Activated CD4-positive, alpha-beta T cell treated with anti-CD3 and anti-CD28 coated beads, Interleukin-10, Interleukin-2, amounts not matched to agents 100 ng/mL and 50 ng/mL, durations not matched to agents 16 hours and 8 hours (primary cell): ENCODE results near the gene ADPGK.

Experiments used
- DNase-seq: peaks from one replicate; pipeline ENCODE4 v3.0.0-alpha.2; 2020

The ADPGK gene

DNA sequence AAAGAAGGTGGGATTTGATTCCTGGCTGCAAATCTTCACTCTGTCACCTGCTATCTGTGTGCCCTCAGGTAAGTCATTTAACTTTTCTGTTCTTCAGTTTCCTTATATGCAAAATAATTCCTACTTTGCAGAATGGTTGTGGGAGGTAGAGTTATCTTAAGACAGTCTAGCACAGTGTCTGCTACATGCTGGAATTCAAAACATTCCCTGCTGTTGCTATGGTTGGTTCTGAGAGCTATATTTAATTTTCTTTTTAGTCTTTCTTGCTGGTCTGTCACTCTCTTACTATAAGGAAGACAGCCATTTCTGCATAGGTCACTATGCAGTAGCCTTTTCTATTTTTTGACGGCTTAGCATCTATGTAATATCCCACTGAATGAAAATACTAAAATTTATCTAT is 4.0 kb upstream of the ADPGK start:
- no peak for DNase-seq

DNA sequence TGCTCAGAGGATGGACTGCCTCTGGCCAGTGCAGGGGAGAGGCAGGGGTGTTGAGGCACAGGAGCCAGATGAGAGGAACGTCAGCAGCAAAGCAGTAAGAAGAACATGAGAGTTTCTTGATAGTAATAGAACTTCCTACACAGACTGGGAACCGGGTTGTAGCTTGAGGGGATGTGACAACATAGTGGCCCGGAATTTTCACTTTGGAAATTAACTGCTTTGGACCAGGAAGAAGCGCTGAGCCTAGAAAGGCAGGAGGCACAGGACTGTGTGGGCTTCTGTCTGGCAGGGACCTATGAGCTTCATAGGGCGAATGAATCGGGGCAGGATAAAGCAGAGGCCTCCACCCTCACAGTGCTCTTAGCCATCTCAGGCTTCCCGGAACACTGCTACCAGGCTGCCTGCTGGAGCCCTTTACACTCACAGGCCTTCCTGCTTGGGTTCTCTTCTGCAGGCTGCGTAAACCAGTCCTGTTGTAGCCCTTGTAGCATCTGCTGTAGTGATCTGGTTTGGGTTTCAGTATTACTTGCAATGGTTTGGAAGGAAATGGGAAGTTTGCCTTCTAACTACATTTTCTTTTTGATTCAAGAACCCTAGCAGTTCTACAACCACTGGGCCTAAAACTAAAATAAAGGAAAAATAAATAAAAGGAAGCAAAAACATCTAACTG is 3.3 kb upstream of the ADPGK start:
- DNase-seq = peak; percentile 73

GRCh38 chr15:72786242-72786641 is 2.7 kb upstream of the ADPGK start:
- no peak for DNase-seq

DNA sequence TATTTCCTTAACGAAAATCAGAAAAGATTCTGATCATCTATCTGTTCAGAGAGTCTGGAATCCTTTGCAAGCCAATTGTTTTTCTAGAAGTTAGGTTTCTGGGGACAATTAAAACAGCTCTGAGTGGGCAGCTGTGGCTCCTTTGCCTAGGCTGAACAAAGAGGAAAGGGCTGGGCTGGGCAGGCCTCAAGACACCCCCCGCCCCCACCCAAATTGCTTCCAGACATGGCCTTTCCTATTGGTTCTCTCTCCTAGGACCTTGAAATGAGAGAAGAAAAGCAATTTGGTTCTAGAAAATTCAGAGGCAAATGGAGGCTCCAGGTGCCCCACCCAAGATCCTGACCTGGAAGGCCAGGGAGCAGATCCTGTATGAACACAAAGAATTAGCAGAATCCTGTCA is 2.3 kb upstream of the ADPGK start:
- no peak for DNase-seq

DNA sequence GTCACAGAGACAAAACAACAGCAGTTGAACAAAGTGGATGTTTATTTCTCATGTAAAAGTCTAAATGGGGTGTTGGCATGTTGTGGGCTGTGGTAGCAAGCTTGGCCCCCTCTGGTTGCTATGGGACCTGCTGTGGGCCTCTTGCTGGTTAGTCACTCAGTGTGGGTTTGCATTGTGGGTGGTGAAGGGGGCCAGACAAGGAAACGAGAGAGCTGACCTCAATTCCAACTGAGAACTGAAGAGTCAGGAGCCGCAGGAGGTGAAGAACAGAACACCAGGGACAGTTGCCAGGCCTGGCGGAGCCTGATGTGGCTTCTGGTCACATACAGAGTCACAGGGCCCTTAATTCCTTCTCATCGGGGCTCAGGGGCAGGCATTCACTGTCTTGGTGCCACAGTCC is 1.9 kb upstream of the ADPGK start:
- DNase-seq = peak; percentile 86

DNA sequence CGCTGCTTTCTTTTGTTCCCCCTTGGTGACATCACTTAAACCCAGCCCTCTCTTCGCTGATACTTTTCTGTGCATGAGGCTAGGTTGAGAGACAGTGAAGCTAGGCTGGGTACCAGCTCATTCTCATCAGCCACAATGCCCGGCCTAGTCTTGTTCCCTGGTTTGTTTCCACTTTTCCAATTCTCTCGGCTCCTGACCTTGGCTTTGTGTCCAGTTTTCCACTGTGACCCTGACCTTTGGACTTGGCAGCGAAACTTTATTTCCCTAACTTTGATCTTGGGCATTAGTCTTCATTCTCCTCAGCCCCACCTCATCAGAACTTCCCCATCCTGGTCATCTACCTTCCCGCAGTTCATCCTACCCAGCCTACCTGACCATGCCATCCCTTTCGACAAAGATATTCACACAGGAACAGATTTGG is 908 bp upstream of the ADPGK start:
- no peak for DNase-seq

DNA sequence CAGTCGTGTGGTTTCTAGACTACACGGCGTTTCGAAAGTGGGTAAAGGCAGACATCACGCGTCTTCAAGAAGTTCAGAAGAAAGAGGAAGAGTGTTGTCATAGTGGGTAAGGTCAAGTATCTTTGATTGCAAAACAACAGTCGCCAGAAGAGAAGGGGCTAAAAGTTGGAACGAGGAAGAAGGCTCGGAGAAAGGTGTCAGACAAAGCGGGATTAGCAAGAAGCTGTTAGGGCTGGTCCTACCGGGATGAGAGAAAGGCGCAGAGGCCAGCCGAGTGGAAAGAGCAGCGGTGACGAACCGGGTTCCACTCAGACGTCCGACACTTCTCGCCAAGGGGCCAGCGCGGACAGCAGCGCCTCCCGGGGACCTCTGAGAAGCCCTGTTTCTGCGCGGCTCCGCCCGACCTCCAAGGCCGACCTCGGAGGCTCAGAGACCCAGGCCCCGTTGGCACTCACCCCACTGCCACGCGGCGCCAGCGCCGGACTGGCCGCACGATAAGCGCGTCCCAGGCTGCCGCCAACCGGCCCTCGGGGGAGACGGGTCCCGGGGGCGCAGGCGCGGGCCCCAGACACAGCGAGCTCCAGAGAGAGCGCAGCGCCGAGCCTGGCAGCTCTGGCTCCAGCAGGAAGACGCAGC is 436 bp downstream of the ADPGK start:
- peak; percentile 69 for DNase-seq

GRCh38 chr15:72782274-72783003 is 1.1 kb downstream of the ADPGK start:
- peak; percentile 30 for DNase-seq

DNA sequence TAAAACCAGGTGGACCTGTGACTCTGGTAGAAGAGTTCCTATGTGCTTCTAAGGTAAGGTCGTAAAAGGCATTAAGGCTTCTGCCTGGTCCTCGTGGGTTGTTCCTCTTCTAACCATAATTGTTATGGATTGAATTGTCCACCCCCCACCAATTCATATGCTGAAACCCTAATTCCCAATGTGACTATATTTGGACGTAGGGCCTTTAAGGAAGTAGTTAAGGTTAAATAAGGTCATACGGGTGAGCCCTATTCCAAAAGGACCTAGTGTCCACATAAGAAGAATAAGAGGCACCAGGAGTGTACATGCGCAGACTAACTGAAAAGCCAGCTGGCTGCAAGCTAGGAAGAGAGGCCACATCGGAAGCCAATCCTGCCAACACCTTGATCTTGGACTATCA is 1.9 kb downstream of the ADPGK start:
- no peak for DNase-seq

GRCh38 chr15:72778796-72779195 is 4.8 kb downstream of the ADPGK start:
- DNase-seq = no peak

GRCh38 chr15:72774696-72775383 is 8.7 kb downstream of the ADPGK start:
- DNase-seq = no peak

DNA sequence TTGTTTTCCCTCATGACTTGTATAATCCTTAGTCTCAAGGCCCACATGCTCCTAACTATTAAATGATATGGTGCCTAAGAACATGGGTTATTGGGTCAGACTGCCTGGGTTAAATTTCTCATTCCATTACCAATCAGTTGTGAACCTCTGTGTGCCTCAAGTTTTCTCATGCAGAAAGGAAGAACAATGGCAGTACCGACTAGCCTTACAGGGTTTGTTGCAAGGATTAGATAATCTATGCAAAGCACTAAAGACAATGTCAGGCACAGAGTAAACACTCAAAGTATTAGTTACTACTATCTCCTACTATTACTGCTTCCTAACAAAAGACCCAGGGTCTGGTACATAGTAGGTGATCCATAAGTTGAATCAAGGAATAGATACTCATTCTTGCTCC is 12.2 kb downstream of the ADPGK start:
- DNase-seq = no peak

DNA sequence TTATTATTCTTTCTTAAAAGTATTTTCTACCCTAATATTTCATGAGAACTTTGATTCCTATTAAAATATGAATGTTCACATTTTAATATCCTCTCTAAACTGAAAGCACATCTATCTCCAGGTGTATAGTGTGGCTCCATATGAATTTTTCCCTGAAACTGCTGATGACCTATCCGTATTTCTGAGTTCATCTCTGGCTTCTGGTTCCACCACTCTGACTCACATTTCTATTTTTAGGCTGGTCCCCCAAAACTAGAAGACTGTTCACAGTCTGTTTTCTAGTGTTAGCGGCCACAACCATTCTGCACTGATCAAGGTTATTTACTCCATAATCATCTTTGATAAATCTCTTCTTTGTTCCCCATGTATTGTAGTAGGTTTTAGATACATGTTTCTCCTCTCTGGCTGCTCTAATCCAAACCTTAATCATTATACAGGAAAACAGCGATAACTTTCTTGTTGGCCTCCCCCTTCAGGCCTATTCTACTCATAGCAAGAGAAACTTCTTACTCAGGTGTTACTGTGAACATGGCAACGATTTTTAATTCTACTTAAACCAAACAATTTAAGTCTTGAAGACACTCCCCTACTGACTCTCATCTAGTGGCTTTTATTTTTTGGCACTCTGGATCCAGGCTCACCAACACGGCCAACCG is 12.8 kb downstream of the ADPGK start:
- DNase-seq = peak; percentile 65

DNA sequence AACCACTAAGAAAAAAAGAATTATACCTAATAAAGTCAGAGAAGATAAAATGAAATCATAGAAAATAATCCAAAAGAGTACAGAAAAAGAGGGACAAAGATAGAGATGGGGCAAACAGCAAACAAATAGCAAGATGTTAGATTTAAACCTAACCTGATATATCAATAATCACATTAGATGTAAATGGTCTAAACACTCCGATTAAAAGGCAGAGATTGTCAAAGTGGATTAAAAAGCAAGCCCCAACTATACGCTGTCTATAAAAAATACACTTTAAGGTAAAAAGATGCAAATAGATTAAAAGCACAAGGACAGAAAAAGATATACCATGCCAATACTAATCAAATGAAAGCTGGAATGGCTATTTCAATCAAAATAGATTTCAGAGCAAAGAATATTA is 16.8 kb downstream of the ADPGK start:
- no peak for DNase-seq

GRCh38 chr15:72766025-72766424 is 17.5 kb downstream of the ADPGK start:
- no peak for DNase-seq

GRCh38 chr15:72764656-72765055 is 18.9 kb downstream of the ADPGK start:
- DNase-seq = no peak

GRCh38 chr15:72760590-72761260 is 22.8 kb downstream of the ADPGK start:
- no peak for DNase-seq

DNA sequence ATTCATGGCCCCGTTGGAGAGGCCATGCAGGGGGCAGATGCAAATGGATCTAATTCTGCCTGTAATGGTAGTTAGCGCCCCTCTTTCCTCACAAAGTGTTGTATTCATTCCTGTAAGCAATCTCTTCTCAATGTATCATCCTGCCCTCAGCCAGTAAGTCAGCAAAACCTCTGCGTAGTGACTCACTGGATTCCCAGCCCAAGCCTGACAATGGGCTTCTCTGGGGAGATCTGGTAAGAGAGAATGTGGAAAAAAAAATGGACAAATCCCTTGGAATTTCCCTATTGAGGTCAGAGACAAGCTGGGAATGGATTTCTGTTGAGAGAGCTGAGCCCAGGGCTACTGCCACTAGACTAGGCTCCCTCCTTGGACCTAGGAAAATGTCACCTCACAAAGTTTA is 25.4 kb downstream of the ADPGK start:
- no peak for DNase-seq

DNA sequence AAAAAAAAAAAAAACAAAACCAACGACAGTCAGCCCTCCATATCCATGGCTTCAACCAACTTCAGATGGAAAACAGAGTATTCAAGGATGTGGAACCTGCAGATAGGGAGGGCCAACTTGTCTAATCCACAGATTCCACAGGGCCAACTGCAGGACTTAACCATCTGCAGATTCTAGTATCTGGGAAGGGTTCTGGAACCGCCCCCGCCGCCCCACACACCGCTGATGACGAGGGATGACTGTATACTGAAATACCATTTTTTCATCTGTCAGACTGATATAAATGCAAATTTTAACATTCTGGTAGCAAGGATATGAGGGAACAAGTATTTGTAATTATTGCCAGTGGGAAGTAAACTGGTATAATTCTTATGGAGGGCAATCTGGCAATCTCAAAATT is 29.5 kb downstream of the ADPGK start:
- DNase-seq = no peak

DNA sequence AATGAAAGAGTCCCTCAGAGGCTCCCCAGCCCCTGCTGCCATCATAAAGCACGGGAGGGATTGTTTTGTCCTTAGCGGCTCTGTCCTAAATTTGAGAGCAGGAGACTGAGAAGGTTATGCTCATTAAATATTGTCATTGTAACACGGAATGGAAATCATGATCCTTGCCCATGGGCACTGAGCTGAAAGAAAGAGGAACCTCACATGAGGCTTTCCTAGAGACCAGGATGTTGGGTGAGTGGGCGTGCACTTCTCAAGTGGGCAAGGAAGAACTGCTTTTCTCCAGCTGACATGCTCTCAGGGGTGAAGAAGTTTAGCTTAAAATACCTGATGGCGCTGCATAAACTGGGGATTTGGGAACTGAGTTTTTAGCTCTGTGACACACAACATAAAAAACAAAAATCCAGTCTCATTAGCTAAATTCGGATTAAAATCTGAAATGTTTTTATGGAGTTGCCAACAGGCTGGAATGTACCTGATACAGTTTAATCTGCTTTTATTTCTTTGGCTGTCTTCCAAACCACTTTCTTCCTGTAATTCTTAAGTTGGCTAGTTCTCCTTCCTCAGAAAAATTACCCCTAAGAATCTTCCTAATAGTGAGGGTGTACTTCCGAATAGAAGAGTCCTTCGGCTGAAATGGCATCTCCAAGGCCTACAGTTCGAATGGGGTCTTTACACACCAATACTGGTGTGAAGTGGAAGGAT is 31.7 kb downstream of the ADPGK start:
- DNase-seq = no peak

DNA sequence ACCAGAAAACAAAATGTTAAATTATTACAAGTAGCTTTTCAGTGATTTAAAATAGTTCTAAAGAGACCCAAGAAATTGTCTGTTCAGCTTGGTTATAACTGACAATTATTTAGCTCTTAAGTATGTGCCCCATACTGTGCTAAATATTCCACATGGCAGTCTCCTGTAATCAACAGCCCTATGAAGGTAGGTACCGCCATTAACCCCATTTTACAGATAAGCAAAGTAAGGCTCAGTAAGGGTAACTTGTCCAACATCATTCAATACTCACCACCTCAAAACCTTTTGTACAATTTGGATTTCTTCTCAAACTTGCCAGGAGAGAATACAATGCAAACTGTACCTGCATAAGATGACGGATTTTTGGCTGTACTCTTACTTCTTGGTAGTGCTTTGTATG is 33.9 kb downstream of the ADPGK start:
- no peak for DNase-seq

DNA sequence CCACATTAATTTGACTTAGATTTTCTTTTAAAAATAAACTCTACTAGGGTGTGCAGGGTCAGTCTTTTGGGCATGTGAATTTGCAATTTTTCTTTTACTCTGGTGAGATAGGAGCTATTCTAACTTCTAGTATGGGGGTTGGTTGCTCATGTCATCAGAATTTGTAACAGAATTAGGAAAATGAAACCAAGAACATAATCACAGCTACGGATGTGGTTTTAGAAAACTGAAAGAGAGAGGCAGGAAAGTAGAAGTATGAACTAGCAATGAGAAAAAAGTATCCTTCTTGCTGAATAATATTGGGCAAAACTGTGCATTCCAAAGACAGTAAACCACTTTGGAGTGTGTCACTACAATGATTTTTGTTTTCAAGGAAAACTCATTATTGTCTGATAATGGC is 43.3 kb downstream of the ADPGK start:
- DNase-seq = peak; percentile 73
